ENCODE results near the gene SBF2.

The SBF2 gene

GRCh38 chr11:10164621-10165020 is 129.4 kb downstream of the SBF2 start:
- Histone ChIP-seq H3K27ac (ENCODE audit: low read length) (no peak overlapping the region), H3K36me3 (ENCODE audit: control insufficient read depth in 2 of 2, insufficient read depth in 2 of 2, low read length in 2 of 2) (no peaks in the 10 kb centered on the region), H3K4me1 (ENCODE audit: control insufficient read depth, insufficient read depth, low read length) (no peaks in the 10 kb centered on the region), H3K9ac (ENCODE audit: low read length in 2 of 2) (no peak overlapping the region), H3K4me3 (ENCODE audit: low read length in 2 of 2) (no peak overlapping the region), H3K9me3 (ENCODE audit: control insufficient read depth in 2 of 2, low read length in 2 of 2) (no peaks in the 10 kb centered on the region), H3K27me3 (ENCODE audit: control insufficient read depth in 1 of 2, insufficient read depth in 2 of 2, low read length in 2 of 2) (no peaks in the 10 kb centered on the region)

GRCh38 chr11:10162222-10162621 is 131.8 kb downstream of the SBF2 start:
- Histone ChIP-seq H3K27ac (ENCODE audit: low read length) (no peak overlapping the region), H3K4me1 (ENCODE audit: control insufficient read depth, insufficient read depth, low read length) (no peaks in the 10 kb centered on the region), H3K9ac (ENCODE audit: low read length in 2 of 2) (no peak overlapping the region), H3K4me3 (ENCODE audit: low read length in 2 of 2) (no peak overlapping the region), H3K36me3 (ENCODE audit: control insufficient read depth in 2 of 2, insufficient read depth in 2 of 2, low read length in 2 of 2) (no peaks in the 10 kb centered on the region), H3K9me3 (ENCODE audit: control insufficient read depth in 2 of 2, low read length in 2 of 2) (no peaks in the 10 kb centered on the region), H3K27me3 (ENCODE audit: control insufficient read depth in 1 of 2, insufficient read depth in 2 of 2, low read length in 2 of 2) (no peaks in the 10 kb centered on the region)

- H3K9ac ChIP-seq (ENCODE audit: low read length in 2 of 2): no peak overlapping the region
- no peaks in the 10 kb centered on the region for H3K9me3 ChIP-seq (ENCODE audit: control insufficient read depth in 2 of 2, low read length in 2 of 2)
- H3K27me3 ChIP-seq (ENCODE audit: control insufficient read depth in 1 of 2, insufficient read depth in 2 of 2, low read length in 2 of 2): no peaks in the 10 kb centered on the region
- no peaks in the 10 kb centered on the region for H3K36me3 ChIP-seq (ENCODE audit: control insufficient read depth in 2 of 2, insufficient read depth in 2 of 2, low read length in 2 of 2)
- H3K4me1 ChIP-seq (ENCODE audit: control insufficient read depth, insufficient read depth, low read length): no peaks in the 10 kb centered on the region
- no peak overlapping the region for H3K27ac ChIP-seq (ENCODE audit: low read length)
- no peak overlapping the region for H3K4me3 ChIP-seq (ENCODE audit: low read length in 2 of 2)
Measured at GRCh38 chr11:10160350-10160749, 133.7 kb downstream of the SBF2 start.

- no peaks in the 10 kb centered on the region for H3K27me3 ChIP-seq (ENCODE audit: control insufficient read depth in 1 of 2, insufficient read depth in 2 of 2, low read length in 2 of 2)
- H3K4me1 ChIP-seq (ENCODE audit: control insufficient read depth, insufficient read depth, low read length): no peaks in the 10 kb centered on the region
- H3K4me3 ChIP-seq (ENCODE audit: low read length in 2 of 2): no peak overlapping the region
- no peaks in the 10 kb centered on the region for H3K9me3 ChIP-seq (ENCODE audit: control insufficient read depth in 2 of 2, low read length in 2 of 2)
- no peaks in the 10 kb centered on the region for H3K36me3 ChIP-seq (ENCODE audit: control insufficient read depth in 2 of 2, insufficient read depth in 2 of 2, low read length in 2 of 2)
- no peak overlapping the region for H3K9ac ChIP-seq (ENCODE audit: low read length in 2 of 2)
- H3K27ac ChIP-seq (ENCODE audit: low read length): no peak overlapping the region
Measured at GRCh38 chr11:10158461-10158860, 135.6 kb downstream of the SBF2 start.

- Histone ChIP-seq H3K9me3 (ENCODE audit: control insufficient read depth in 2 of 2, low read length in 2 of 2) (no peaks in the 10 kb centered on the region), H3K36me3 (ENCODE audit: control insufficient read depth in 2 of 2, insufficient read depth in 2 of 2, low read length in 2 of 2) (no peaks in the 10 kb centered on the region), H3K27me3 (ENCODE audit: control insufficient read depth in 1 of 2, insufficient read depth in 2 of 2, low read length in 2 of 2) (no peaks in the 10 kb centered on the region), H3K4me3 (ENCODE audit: low read length in 2 of 2) (no peak overlapping the region), H3K9ac (ENCODE audit: low read length in 2 of 2) (no peak overlapping the region), H3K4me1 (ENCODE audit: control insufficient read depth, insufficient read depth, low read length) (no peaks in the 10 kb centered on the region), H3K27ac (ENCODE audit: low read length) (no peak overlapping the region)
Measured at GRCh38 chr11:10155793-10156490, 138.1 kb downstream of the SBF2 start.

GRCh38 chr11:10150800-10151199 is 143.2 kb downstream of the SBF2 start:
- no peaks in the 10 kb centered on the region for H3K9me3 ChIP-seq (ENCODE audit: control insufficient read depth in 2 of 2, low read length in 2 of 2)
- no peaks in the 10 kb centered on the region for H3K27me3 ChIP-seq (ENCODE audit: control insufficient read depth in 1 of 2, insufficient read depth in 2 of 2, low read length in 2 of 2)
- H3K36me3 ChIP-seq (ENCODE audit: control insufficient read depth in 2 of 2, insufficient read depth in 2 of 2, low read length in 2 of 2): no peaks in the 10 kb centered on the region
- no peak overlapping the region for H3K4me3 ChIP-seq (ENCODE audit: low read length in 2 of 2)
- H3K4me1 ChIP-seq (ENCODE audit: control insufficient read depth, insufficient read depth, low read length): no peaks in the 10 kb centered on the region
- H3K27ac ChIP-seq (ENCODE audit: low read length): no peak overlapping the region
- H3K9ac ChIP-seq (ENCODE audit: low read length in 2 of 2): no peak overlapping the region

GRCh38 chr11:10149553-10149952 is 144.5 kb downstream of the SBF2 start:
- no peaks in the 10 kb centered on the region for H3K36me3 ChIP-seq (ENCODE audit: control insufficient read depth in 2 of 2, insufficient read depth in 2 of 2, low read length in 2 of 2)
- no peak overlapping the region for H3K4me3 ChIP-seq (ENCODE audit: low read length in 2 of 2)
- H3K27me3 ChIP-seq (ENCODE audit: control insufficient read depth in 1 of 2, insufficient read depth in 2 of 2, low read length in 2 of 2): no peaks in the 10 kb centered on the region
- H3K9me3 ChIP-seq (ENCODE audit: control insufficient read depth in 2 of 2, low read length in 2 of 2): no peaks in the 10 kb centered on the region
- H3K9ac ChIP-seq (ENCODE audit: low read length in 2 of 2): no peak overlapping the region
- H3K4me1 ChIP-seq (ENCODE audit: control insufficient read depth, insufficient read depth, low read length): no peaks in the 10 kb centered on the region
- no peak overlapping the region for H3K27ac ChIP-seq (ENCODE audit: low read length)

- H3K4me3 ChIP-seq (ENCODE audit: low read length in 2 of 2): no peak overlapping the region
- H3K4me1 ChIP-seq (ENCODE audit: control insufficient read depth, insufficient read depth, low read length): no peaks in the 10 kb centered on the region
- no peak overlapping the region for H3K9ac ChIP-seq (ENCODE audit: low read length in 2 of 2)
- H3K27me3 ChIP-seq (ENCODE audit: control insufficient read depth in 1 of 2, insufficient read depth in 2 of 2, low read length in 2 of 2): no peaks in the 10 kb centered on the region
- H3K27ac ChIP-seq (ENCODE audit: low read length): no peak overlapping the region
- H3K9me3 ChIP-seq (ENCODE audit: control insufficient read depth in 2 of 2, low read length in 2 of 2): no peaks in the 10 kb centered on the region
- no peaks in the 10 kb centered on the region for H3K36me3 ChIP-seq (ENCODE audit: control insufficient read depth in 2 of 2, insufficient read depth in 2 of 2, low read length in 2 of 2)
Measured at GRCh38 chr11:10147195-10147594, 146.8 kb downstream of the SBF2 start.

GRCh38 chr11:10144954-10145353 is 149.1 kb downstream of the SBF2 start:
- H3K9me3 ChIP-seq (ENCODE audit: control insufficient read depth in 2 of 2, low read length in 2 of 2): no peaks in the 10 kb centered on the region
- no peak overlapping the region for H3K9ac ChIP-seq (ENCODE audit: low read length in 2 of 2)
- H3K4me1 ChIP-seq (ENCODE audit: control insufficient read depth, insufficient read depth, low read length): no peaks in the 10 kb centered on the region
- H3K27ac ChIP-seq (ENCODE audit: low read length): no peak overlapping the region
- no peaks in the 10 kb centered on the region for H3K36me3 ChIP-seq (ENCODE audit: control insufficient read depth in 2 of 2, insufficient read depth in 2 of 2, low read length in 2 of 2)
- H3K4me3 ChIP-seq (ENCODE audit: low read length in 2 of 2): no peak overlapping the region
- H3K27me3 ChIP-seq (ENCODE audit: control insufficient read depth in 1 of 2, insufficient read depth in 2 of 2, low read length in 2 of 2): no peaks in the 10 kb centered on the region

GRCh38 chr11:10139656-10140055 is 154.4 kb downstream of the SBF2 start:
- H3K27ac ChIP-seq (ENCODE audit: low read length): no peak overlapping the region
- no peak overlapping the region for H3K9ac ChIP-seq (ENCODE audit: low read length in 2 of 2)
- H3K27me3 ChIP-seq (ENCODE audit: control insufficient read depth in 1 of 2, insufficient read depth in 2 of 2, low read length in 2 of 2): no peaks in the 10 kb centered on the region
- H3K36me3 ChIP-seq (ENCODE audit: control insufficient read depth in 2 of 2, insufficient read depth in 2 of 2, low read length in 2 of 2): no peaks in the 10 kb centered on the region
- no peaks in the 10 kb centered on the region for H3K4me1 ChIP-seq (ENCODE audit: control insufficient read depth, insufficient read depth, low read length)
- no peaks in the 10 kb centered on the region for H3K9me3 ChIP-seq (ENCODE audit: control insufficient read depth in 2 of 2, low read length in 2 of 2)
- H3K4me3 ChIP-seq (ENCODE audit: low read length in 2 of 2): no peak overlapping the region

- Histone ChIP-seq H3K9ac (ENCODE audit: low read length in 2 of 2) (no peak overlapping the region), H3K36me3 (ENCODE audit: control insufficient read depth in 2 of 2, insufficient read depth in 2 of 2, low read length in 2 of 2) (no peaks in the 10 kb centered on the region), H3K27me3 (ENCODE audit: control insufficient read depth in 1 of 2, insufficient read depth in 2 of 2, low read length in 2 of 2) (no peaks in the 10 kb centered on the region), H3K4me1 (ENCODE audit: control insufficient read depth, insufficient read depth, low read length) (no peaks in the 10 kb centered on the region), H3K9me3 (ENCODE audit: control insufficient read depth in 2 of 2, low read length in 2 of 2) (no peaks in the 10 kb centered on the region), H3K4me3 (ENCODE audit: low read length in 2 of 2) (no peak overlapping the region), H3K27ac (ENCODE audit: low read length) (no peak overlapping the region)
Measured at GRCh38 chr11:10139143-10139542, 154.9 kb downstream of the SBF2 start.

Data from stomach smooth muscle (tissue), 2 donors.